COR-L47 (cell line): ENCODE measurements around the gene ATXN7.

Experiments
- DNase-seq: peaks from one replicate; lab custom pipeline; 2025; lab: John Stamatoyannopoulos, UW

Gene ATXN7

DNA sequence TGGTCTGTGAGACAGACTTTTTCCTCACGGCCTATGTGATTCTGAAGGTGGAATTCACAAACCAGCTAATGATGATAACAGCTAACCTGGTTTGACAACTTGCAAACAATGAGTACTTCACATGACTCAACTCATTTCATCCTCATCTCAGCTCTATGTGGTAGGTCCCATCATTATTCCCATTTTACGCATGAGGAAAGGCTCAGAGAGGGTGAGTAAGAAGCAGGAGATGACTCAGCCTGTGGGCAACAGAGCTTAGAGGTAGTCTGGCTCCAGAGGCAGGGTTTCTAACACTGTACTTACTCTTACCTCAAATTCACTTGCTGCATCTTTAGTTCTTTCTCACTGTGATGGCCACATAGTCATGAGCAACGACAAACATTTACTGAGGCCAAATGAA lies 185.5 kb downstream of the ATXN7 start:
- no peak for DNase-seq

DNA sequence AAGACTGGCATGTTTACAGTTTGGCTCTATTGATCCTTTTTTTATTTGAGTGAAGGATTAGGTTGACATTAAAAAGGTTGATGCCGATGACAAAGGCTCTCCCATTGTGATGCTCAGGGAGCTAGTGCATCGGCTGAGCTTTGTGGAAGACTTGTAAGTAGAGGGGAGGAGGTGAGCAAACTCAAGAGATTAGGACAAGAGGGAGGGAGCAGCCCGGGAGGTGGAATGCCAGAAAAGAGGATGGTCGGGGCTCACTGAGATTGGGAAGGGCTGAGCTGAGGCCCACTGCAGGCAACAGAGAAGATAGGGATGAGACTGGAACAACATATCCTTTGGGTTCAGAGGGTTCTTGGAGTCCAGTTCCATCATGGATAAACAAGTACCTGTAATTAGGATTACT lies 186.2 kb downstream of the ATXN7 start:
- DNase-seq, result no peak
